ENCODE results near the gene CYP26C1. TPM values are rescaled to one million over a fixed set of nuclear protein-coding genes. Genes with fewer than 3 reads are reported as not detected.

Gene CYP26C1
- total RNA-seq, 6 donors from 2014 or later: 0.22 to 0.46 (median 0.37) TPM; not detected in 1

- peaks cover 0 to 10% (median 5%) of the 10 kb centered on the region in 4 donors for H3K4me1 ChIP-seq
- DNase-seq (no peak), ATAC-seq (ENCODE audit: low FRiP score in 2 of 2) (no peak)
- no peaks in the 10 kb centered on the region for H3K36me3 ChIP-seq
- no peak overlapping the region for H3K27ac ChIP-seq
- WGBS, 2 donors: 57 to 74% methylated on average over 10 of the region's 10 CpGs
- no peak overlapping the region for H3K4me3 ChIP-seq
- TF ChIP-seq EP300 (IDR thresholded peaks at IDR 0.05) (no peak), POLR2A (IDR thresholded peaks at IDR 0.05) (no peak), POLR2AphosphoS5 (IDR thresholded peaks at IDR 0.05) (no peak)
- TF ChIP-seq, protein P1, sequence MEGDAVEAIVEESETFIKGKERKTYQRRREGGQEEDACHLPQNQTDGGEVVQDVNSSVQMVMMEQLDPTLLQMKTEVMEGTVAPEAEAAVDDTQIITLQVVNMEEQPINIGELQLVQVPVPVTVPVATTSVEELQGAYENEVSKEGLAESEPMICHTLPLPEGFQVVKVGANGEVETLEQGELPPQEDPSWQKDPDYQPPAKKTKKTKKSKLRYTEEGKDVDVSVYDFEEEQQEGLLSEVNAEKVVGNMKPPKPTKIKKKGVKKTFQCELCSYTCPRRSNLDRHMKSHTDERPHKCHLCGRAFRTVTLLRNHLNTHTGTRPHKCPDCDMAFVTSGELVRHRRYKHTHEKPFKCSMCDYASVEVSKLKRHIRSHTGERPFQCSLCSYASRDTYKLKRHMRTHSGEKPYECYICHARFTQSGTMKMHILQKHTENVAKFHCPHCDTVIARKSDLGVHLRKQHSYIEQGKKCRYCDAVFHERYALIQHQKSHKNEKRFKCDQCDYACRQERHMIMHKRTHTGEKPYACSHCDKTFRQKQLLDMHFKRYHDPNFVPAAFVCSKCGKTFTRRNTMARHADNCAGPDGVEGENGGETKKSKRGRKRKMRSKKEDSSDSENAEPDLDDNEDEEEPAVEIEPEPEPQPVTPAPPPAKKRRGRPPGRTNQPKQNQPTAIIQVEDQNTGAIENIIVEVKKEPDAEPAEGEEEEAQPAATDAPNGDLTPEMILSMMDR (IDR thresholded peaks at IDR 0.05): no peak
- no peaks in the 10 kb centered on the region for H3K9me3 ChIP-seq
- no peaks in the 10 kb centered on the region for H3K27me3 ChIP-seq
Measured at GRCh38 chr10:93081834-93082233, 21.2 kb downstream of the CYP26C1 start.

GRCh38 chr10:93083743-93084539 is 23.3 kb downstream of the CYP26C1 start:
- Histone ChIP-seq H3K36me3 (no peaks in the 10 kb centered on the region), H3K27ac (no peak overlapping the region), H3K27me3 (no peaks in the 10 kb centered on the region), H3K9me3 (no peaks in the 10 kb centered on the region), H3K4me1 (peaks cover 0 to 10% (median 5%) of the 10 kb centered on the region in 4 donors), H3K4me3 (no peak overlapping the region)
- DNase-seq (no peak), ATAC-seq (ENCODE audit: low FRiP score in 2 of 2) (no peak)
- WGBS, 2 donors: 78 to 82% methylated on average over 6 to 7 of the region's 7 CpGs
- TF ChIP-seq EP300 (IDR thresholded peaks at IDR 0.05): no peak
- no peak for TF ChIP-seq POLR2A (IDR thresholded peaks at IDR 0.05)

- Histone ChIP-seq H3K9me3 (no peaks in the 10 kb centered on the region), H3K27ac (no peak overlapping the region), H3K36me3 (no peaks in the 10 kb centered on the region), H3K4me3 (no peak overlapping the region), H3K4me1 (peaks cover 0 to 3% (median under 1%) of the 10 kb centered on the region in 4 donors), H3K27me3 (no peaks in the 10 kb centered on the region)
- 61 to 67% methylated on average over 4 of the region's 4 CpGs for WGBS, 2 donors
- TF ChIP-seq, protein P1 (IDR thresholded peaks at IDR 0.05): no peak
- TF ChIP-seq POLR2A (IDR thresholded peaks at IDR 0.05) (no peak), EP300 (IDR thresholded peaks at IDR 0.05) (no peak), POLR2AphosphoS5 (IDR thresholded peaks at IDR 0.05) (no peak)
- DNase-seq (no peak), ATAC-seq (ENCODE audit: low FRiP score in 2 of 2) (no peak)
Measured at GRCh38 chr10:93085272-93085859, 24.8 kb downstream of the CYP26C1 start.

GRCh38 chr10:93086289-93086688 is 25.7 kb downstream of the CYP26C1 start:
- no peak overlapping the region for H3K4me3 ChIP-seq
- no peaks in the 10 kb centered on the region for H3K27me3 ChIP-seq
- H3K27ac ChIP-seq: no peak overlapping the region
- ATAC-seq (ENCODE audit: low FRiP score in 2 of 2) (no peak), DNase-seq (no peak)
- H3K4me1 ChIP-seq: no peaks in the 10 kb centered on the region
- 91 to 94% methylated on average over 6 of the region's 6 CpGs for WGBS, 2 donors
- TF ChIP-seq, protein P1 (IDR thresholded peaks at IDR 0.05): no peak
- TF ChIP-seq POLR2A (IDR thresholded peaks at IDR 0.05): no peak
- TF ChIP-seq EP300 (IDR thresholded peaks at IDR 0.05): no peak
- no peak for TF ChIP-seq POLR2AphosphoS5 (IDR thresholded peaks at IDR 0.05)
- no peaks in the 10 kb centered on the region for H3K9me3 ChIP-seq
- no peaks in the 10 kb centered on the region for H3K36me3 ChIP-seq

- DNase-seq: no peak
- H3K27me3 ChIP-seq: no peaks in the 10 kb centered on the region
- no peak overlapping the region for H3K27ac ChIP-seq
- TF ChIP-seq POLR2A (IDR thresholded peaks at IDR 0.05) (no peak), EP300 (IDR thresholded peaks at IDR 0.05) (no peak), POLR2AphosphoS5 (IDR thresholded peaks at IDR 0.05) (no peak)
- TF ChIP-seq, protein P1 (IDR thresholded peaks at IDR 0.05): no peak
- H3K36me3 ChIP-seq: no peaks in the 10 kb centered on the region
- no peak overlapping the region for H3K4me3 ChIP-seq
- no peaks in the 10 kb centered on the region for H3K9me3 ChIP-seq
- ATAC-seq (ENCODE audit: low FRiP score in 2 of 2): no peak
- no peaks in the 10 kb centered on the region for H3K4me1 ChIP-seq
- 79 to 85% methylated on average over 3 of the region's 3 CpGs for WGBS, 2 donors
Measured at GRCh38 chr10:93087846-93088245, 27.2 kb downstream of the CYP26C1 start.

All from upper lobe of left lung (tissue), 6 donors.